HepG2 (cell line): ENCODE results near the gene PERP. TPM values are rescaled to one million over a fixed set of nuclear protein-coding genes. Genes with fewer than 3 reads are reported as not detected.
"Not testable (repeated sequence)": the region's sequence is repeated elsewhere in the genome, so short reads cannot be mapped to it uniquely, and the experiment has no call there.

ENCODE experiments used
- ATAC-seq: fragments of 200-7000 bp; cut with Tn5 transposase; 3 replicates; pipeline ENCODE4 v1.9.1; 2020; ENCODE audit warnings: mild to moderate bottlenecking, moderate library complexity
- BruUV-seq: library from RNA; stranded (reverse); fragments of 400-500 nt; replicated peaks from 2 replicates; lab custom pipeline; 2021; lab: Mats Ljungman, UMichigan
- CTCF ChIA-PET: fragments of 300-600 bp; formaldehyde crosslinking; extraction: SDS; loops from one replicate; lab custom pipeline; 2021; ENCODE audit warnings: low total read pairs, inconsistent platforms, low intra/inter-chr PET ratio; lab: Yijun Ruan, JAX
- POLR2A ChIA-PET: fragments of 350-600 bp; sonication (Branson Sonifier 250); formaldehyde crosslinking; loops from one replicate; lab custom pipeline; 2020; ENCODE audit warnings: antibody characterized with exemption, inconsistent platforms; lab: Yijun Ruan, JAX
- DNase-seq: peaks from one replicate; pipeline ENCODE4 v3.0.0-alpha.2; 2015; ENCODE audit warnings: low spot score
- FAIRE-seq: peaks from 3 replicates; lab custom pipeline; 2011; peaks lifted over from hg19 to GRCh38; lab: Jason Lieb, UNC
- H2AFZ ChIP-seq: one replicate; pipeline ENCODE4 v1.6.1; 2011; ENCODE audit warnings: low read length, inconsistent platforms
- H3K27ac ChIP-seq: fragments of 300-600 bp; 3 replicates; pipeline ENCODE4 v1.8.0; 2011; ENCODE audit warnings: mixed run types, mild to moderate bottlenecking, mixed read lengths, low read length, inconsistent platforms; ENCODE audit not compliant: insufficient read depth; ENCODE audit errors: extremely low read length
- H3K27me3 ChIP-seq, 2 experiments: fragments of 200-600 bp in 1 of 2; 2 replicates in 1 of 2; 3 replicates in 1 of 2; pipeline versions ENCODE4 v1.6.0 to v1.8.0; 2011; ENCODE audit warnings: low read length in 2 of 2, mild to moderate bottlenecking in 2 of 2, moderate library complexity in 2 of 2, inconsistent platforms in 1 of 2; ENCODE audit not compliant: insufficient read depth in 2 of 2, control insufficient read depth in 1 of 2
- H3K36me3 ChIP-seq, 2 experiments: fragments of 200-600 bp in 1 of 2; replicated peaks in 1 of 2; 2 replicates in 1 of 2; 3 replicates in 1 of 2; pipeline versions ENCODE4 v1.5.1 to v1.8.0; 2011; ENCODE audit warnings: low read length in 2 of 2, inconsistent platforms in 1 of 2; ENCODE audit not compliant: insufficient read depth in 2 of 2, control insufficient read depth in 1 of 2
- H3K4me1 ChIP-seq: 2 replicates; pipeline ENCODE4 v1.5.1; 2012; ENCODE audit warnings: low read length, inconsistent platforms; ENCODE audit not compliant: insufficient read depth
- H3K4me2 ChIP-seq: 2 replicates; pipeline ENCODE4 v1.6.0; 2011; ENCODE audit warnings: low read depth, low read length, inconsistent platforms
- H3K4me3 ChIP-seq, 3 experiments: fragments of 200-600 bp in 1 of 3; sonication (generic), shearing (Covaris generic) in 1 of 3; replicated peaks in 1 of 3; 2 replicates each; pipeline ENCODE4 v1.5.1; 2011 to 2016; ENCODE audit warnings: low read length in 3 of 3, inconsistent platforms in 2 of 3, low read depth in 2 of 3, mild to moderate bottlenecking in 2 of 3, control low read depth in 1 of 3, mixed read lengths in 1 of 3; ENCODE audit not compliant: insufficient read depth in 1 of 3
- H3K79me2 ChIP-seq: one replicate; pipeline ENCODE4 v1.6.1; 2011; ENCODE audit warnings: low read length, inconsistent platforms; ENCODE audit not compliant: insufficient read depth
- H3K9ac ChIP-seq: 2 replicates; pipeline ENCODE4 v1.6.0; 2011; ENCODE audit warnings: mild to moderate bottlenecking, low read depth, low read length, inconsistent platforms; ENCODE audit not compliant: insufficient read depth
- H3K9me3 ChIP-seq: 2 replicates; pipeline ENCODE4 v1.5.1; 2012; ENCODE audit warnings: mild to moderate bottlenecking, low read length
- H4K20me1 ChIP-seq: 2 replicates; pipeline ENCODE4 v1.6.0; 2011; ENCODE audit warnings: inconsistent platforms, mild to moderate bottlenecking, low read length, moderate library complexity; ENCODE audit not compliant: insufficient read depth
- MIER2 ChIP-seq: IDR thresholded peaks from 2 replicates; pipeline ENCODE4 v1.6.1; 2016; ENCODE audit warnings: missing biosample characterization, missing genetic modification reagents
- SALL2 ChIP-seq: sonication (generic); formaldehyde crosslinking; IDR thresholded peaks from 2 replicates; pipeline ENCODE4 v1.8.1; 2023; ENCODE audit warnings: mild to moderate bottlenecking, missing genetic modification reagents, inconsistent platforms
- TGIF2 ChIP-seq: IDR thresholded peaks from 2 replicates; pipeline ENCODE4 v1.6.1; 2016; ENCODE audit warnings: control low read depth, missing compliant biosample characterization
- ZNF780A ChIP-seq: sonication (generic); formaldehyde crosslinking; IDR thresholded peaks from 2 replicates; pipeline ENCODE4 v1.8.0; 2022; ENCODE audit warnings: mild to moderate bottlenecking, missing genetic modification reagents, moderate library complexity
- WGBS: methylation state at CpG from one replicate; pipeline ENCODE4 v1.1.6; 2017; ENCODE audit warnings: low lambda C conversion rate; 5-methylcytosine and 5-hydroxymethylcytosine counted together
- in situ Hi-C: cut with HindIII; loops from 2 replicates; pipeline ENCODE4 v1.10.0; 2017; ENCODE audit warnings: low pct_unique_long_range_greater_than_20kb; ENCODE audit not compliant: extremely low pct_ligation_motif_present
- intact Hi-C: fragments of 100-400 bp; cut with micrococcal nuclease; formaldehyde crosslinking; loops from one replicate; pipeline ENCODE4 v1.10.0; 2022; ENCODE audit not compliant: unreplicated experiment
- polyA plus RNA-seq, 8 experiments: library from polyadenylated mRNA; depleted of rRNA in 3 of 8; stranded (reverse) in 7 of 8; unstranded in 1 of 8; fragments of >200 nt; fragmentation: Illumina TruSeq in 4 of 8; extraction: Trizol in 4 of 8; gene quantifications; 2 replicates each; pipeline versions ENCODE4 v1.2.1 to v1.2.3, GENCODE V29; 2011 to 2016; ENCODE audit warnings: low read depth in 4 of 8, missing spikeins in 1 of 8, mixed read lengths in 1 of 8; ENCODE audit not compliant: insufficient read depth in 1 of 8
- total RNA-seq, 5 experiments: library from RNA; depleted of rRNA; stranded (reverse); fragments of >200 nt; fragmentation: Illumina TruSeq; extraction: Trizol; gene quantifications; 2 replicates each; pipeline ENCODE4 v1.2.3, GENCODE V29; 2016; ENCODE audit warnings: low read depth in 1 of 5
- TF ChIP-seq, protein P1 (sequence below): sonication (generic); formaldehyde crosslinking; IDR thresholded peaks from 2 replicates; pipeline ENCODE4 v1.4.0; 2020; ENCODE audit warnings: mild to moderate bottlenecking, low read depth, missing genetic modification reagents
- TF ChIP-seq, protein P2 (sequence below): sonication (generic); formaldehyde crosslinking; IDR thresholded peaks from 2 replicates; pipeline ENCODE4 v1.4.0; 2020; ENCODE audit warnings: missing genetic modification reagents
- TF ChIP-seq, protein P3 (sequence below): sonication (generic); formaldehyde crosslinking; IDR thresholded peaks from 2 replicates; pipeline ENCODE4 v1.8.1; 2023; ENCODE audit warnings: mild to moderate bottlenecking, missing genetic modification reagents

The PERP gene
- total and polyA plus RNA-seq, 2 of the 13 experiments (the other 11 are each of a cell fraction or from before 2014, with no cell fraction given) = 26.0 to 53.0 TPM

DNA sequence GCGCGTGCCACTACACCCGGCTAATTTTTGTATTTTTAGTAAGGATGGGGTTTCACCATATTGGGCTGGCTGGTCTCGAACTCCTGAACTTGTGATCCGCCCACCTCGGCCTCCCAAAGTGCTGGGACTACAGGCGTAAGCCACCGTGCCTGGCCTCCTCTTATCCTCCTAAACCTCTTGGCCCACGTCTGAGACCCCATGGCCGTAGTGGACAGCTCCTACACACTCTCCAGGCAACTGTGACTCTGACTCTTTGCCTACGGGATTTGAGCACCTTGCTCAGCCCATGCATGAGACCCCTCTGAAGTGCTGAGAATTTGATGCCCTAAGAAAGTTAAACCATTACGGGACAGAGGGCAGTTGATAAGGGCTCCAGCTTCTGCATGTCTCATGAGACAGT lies 25.0 kb downstream of the PERP start:
- H3K36me3 ChIP-seq = no peaks in the 10 kb centered on the region
- no peaks in the 10 kb centered on the region for H4K20me1 ChIP-seq
- FAIRE-seq (no peak), ATAC-seq (no peak), DNase-seq (no peak)
- H3K79me2 ChIP-seq = no peaks in the 10 kb centered on the region
- no peak overlapping the region for H3K27ac ChIP-seq
- no peak overlapping the region for H2AFZ ChIP-seq
- ChIA-PET POLR2A (no interaction called here), CTCF (no interaction called here)
- no peak overlapping the region for H3K9ac ChIP-seq
- 62% methylated on average over 12 of the region's 12 CpGs for WGBS
- H3K27me3 ChIP-seq = no peaks in the 10 kb centered on the region
- H3K4me2 ChIP-seq = no peak overlapping the region
- BruUV-seq = no TSS peak
- H3K4me3 ChIP-seq = no peak overlapping the region
- H3K9me3 ChIP-seq = no peaks in the 10 kb centered on the region
- in situ Hi-C loops (no loop called here), intact Hi-C loops (loop anchor here (10.0 kb wide), 1 partner anchor 727 kb away; no protein-coding TSS in a partner anchor)
- peaks cover 32% of the 10 kb centered on the region for H3K4me1 ChIP-seq
- TF ChIP-seq, protein P1, sequence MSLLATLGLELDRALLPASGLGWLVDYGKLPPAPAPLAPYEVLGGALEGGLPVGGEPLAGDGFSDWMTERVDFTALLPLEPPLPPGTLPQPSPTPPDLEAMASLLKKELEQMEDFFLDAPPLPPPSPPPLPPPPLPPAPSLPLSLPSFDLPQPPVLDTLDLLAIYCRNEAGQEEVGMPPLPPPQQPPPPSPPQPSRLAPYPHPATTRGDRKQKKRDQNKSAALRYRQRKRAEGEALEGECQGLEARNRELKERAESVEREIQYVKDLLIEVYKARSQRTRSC (CRISPR knock-in tag) = no peak
- TF ChIP-seq, protein P2, sequence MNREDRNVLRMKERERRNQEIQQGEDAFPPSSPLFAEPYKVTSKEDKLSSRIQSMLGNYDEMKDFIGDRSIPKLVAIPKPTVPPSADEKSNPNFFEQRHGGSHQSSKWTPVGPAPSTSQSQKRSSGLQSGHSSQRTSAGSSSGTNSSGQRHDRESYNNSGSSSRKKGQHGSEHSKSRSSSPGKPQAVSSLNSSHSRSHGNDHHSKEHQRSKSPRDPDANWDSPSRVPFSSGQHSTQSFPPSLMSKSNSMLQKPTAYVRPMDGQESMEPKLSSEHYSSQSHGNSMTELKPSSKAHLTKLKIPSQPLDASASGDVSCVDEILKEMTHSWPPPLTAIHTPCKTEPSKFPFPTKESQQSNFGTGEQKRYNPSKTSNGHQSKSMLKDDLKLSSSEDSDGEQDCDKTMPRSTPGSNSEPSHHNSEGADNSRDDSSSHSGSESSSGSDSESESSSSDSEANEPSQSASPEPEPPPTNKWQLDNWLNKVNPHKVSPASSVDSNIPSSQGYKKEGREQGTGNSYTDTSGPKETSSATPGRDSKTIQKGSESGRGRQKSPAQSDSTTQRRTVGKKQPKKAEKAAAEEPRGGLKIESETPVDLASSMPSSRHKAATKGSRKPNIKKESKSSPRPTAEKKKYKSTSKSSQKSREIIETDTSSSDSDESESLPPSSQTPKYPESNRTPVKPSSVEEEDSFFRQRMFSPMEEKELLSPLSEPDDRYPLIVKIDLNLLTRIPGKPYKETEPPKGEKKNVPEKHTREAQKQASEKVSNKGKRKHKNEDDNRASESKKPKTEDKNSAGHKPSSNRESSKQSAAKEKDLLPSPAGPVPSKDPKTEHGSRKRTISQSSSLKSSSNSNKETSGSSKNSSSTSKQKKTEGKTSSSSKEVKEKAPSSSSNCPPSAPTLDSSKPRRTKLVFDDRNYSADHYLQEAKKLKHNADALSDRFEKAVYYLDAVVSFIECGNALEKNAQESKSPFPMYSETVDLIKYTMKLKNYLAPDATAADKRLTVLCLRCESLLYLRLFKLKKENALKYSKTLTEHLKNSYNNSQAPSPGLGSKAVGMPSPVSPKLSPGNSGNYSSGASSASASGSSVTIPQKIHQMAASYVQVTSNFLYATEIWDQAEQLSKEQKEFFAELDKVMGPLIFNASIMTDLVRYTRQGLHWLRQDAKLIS = no peak
- TF ChIP-seq MIER2 (CRISPR knock-in tag) (no peak), TGIF2 (CRISPR knock-in tag) (no peak), SALL2 (CRISPR knock-in tag) (no peak), ZNF780A (no peak)
- TF ChIP-seq, protein P3, sequence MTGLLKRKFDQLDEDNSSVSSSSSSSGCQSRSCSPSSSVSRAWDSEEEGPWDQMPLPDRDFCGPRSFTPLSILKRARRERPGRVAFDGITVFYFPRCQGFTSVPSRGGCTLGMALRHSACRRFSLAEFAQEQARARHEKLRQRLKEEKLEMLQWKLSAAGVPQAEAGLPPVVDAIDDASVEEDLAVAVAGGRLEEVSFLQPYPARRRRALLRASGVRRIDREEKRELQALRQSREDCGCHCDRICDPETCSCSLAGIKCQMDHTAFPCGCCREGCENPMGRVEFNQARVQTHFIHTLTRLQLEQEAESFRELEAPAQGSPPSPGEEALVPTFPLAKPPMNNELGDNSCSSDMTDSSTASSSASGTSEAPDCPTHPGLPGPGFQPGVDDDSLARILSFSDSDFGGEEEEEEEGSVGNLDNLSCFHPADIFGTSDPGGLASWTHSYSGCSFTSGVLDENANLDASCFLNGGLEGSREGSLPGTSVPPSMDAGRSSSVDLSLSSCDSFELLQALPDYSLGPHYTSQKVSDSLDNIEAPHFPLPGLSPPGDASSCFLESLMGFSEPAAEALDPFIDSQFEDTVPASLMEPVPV = no peak

DNA sequence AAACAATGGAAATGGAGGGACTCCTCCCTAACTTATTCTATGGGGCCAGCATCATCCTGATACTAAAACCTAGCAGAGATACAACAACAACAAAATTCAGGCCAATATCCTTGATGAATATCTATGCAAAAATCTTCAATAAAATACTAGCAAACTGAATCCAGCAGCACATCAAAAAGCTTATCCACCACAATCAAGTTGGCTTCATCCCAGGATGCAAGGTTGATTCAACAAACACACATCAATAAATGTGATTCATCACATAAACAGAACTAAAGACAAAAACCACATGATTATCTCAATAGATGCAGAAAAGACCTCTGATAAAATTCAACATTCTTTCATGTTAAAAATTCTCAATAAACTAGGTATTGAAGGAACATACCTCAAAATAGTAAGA lies 27.7 kb downstream of the PERP start:
- not testable (repeated sequence) for H3K27me3 ChIP-seq, BruUV-seq, ATAC-seq

More for the DNA sequence above, 27.7 kb downstream of the PERP start:
- H3K36me3 ChIP-seq, H2AFZ ChIP-seq, H3K9me3 ChIP-seq, CTCF ChIA-PET, intact Hi-C loops, H3K79me2 ChIP-seq, H3K4me1 ChIP-seq, H3K4me3 ChIP-seq, FAIRE-seq, in situ Hi-C loops, H3K27ac ChIP-seq, H3K9ac ChIP-seq, POLR2A ChIA-PET, H3K4me2 ChIP-seq, H4K20me1 ChIP-seq, DNase-seq: not testable (repeated sequence)
